Kidney (tissue), 14 donors: ENCODE data around the gene MYCBP2. TPM values are rescaled to one million over a fixed set of nuclear protein-coding genes. Genes with fewer than 3 reads are reported as not detected.
A peak's percentile ranks its signal among the peaks of the same experiment; 100 is the strongest.

ENCODE experiments used
- DNase-seq, 5 donors: peaks; one replicate each; pipeline ENCODE4 v3.0.0-alpha.2; 2013 to 2020
- FAIRE-seq: peaks from 2 replicates; lab custom pipeline; 2012; peaks lifted over from hg19 to GRCh38; lab: Jason Lieb, UNC
- H3K27ac ChIP-seq, 2 donors: one replicate each; pipeline ENCODE4 v1.7.0; 2013; ENCODE audit warnings: low read depth in 2 of 2, low read length in 2 of 2, inconsistent platforms in 1 of 2
- H3K27me3 ChIP-seq: one replicate; pipeline ENCODE4 v1.7.1; 2013; ENCODE audit warnings: low read length, inconsistent platforms; ENCODE audit not compliant: control insufficient read depth, insufficient read depth
- H3K36me3 ChIP-seq, 3 donors: one replicate each; pipeline versions ENCODE4 v1.7.0 to v1.7.1; 2013; ENCODE audit warnings: low read length in 3 of 3, control low read depth in 1 of 3, inconsistent platforms in 1 of 3; ENCODE audit not compliant: insufficient read depth in 3 of 3, control insufficient read depth in 2 of 3
- H3K4me1 ChIP-seq, 3 donors: one replicate each; pipeline versions ENCODE4 v1.7.0 to v1.7.1; 2013; ENCODE audit warnings: low read length in 3 of 3, inconsistent platforms in 1 of 3, low read depth in 1 of 3; ENCODE audit not compliant: control insufficient read depth in 2 of 3, insufficient read depth in 2 of 3
- H3K4me3 ChIP-seq, 3 donors: one replicate each; pipeline versions ENCODE4 v1.7.0 to v1.8.1; 2013; ENCODE audit warnings: low read length in 3 of 3, control low read depth in 1 of 3, inconsistent platforms in 1 of 3
- H3K9ac ChIP-seq, 3 donors: one replicate each; pipeline versions ENCODE4 v1.7.0 to v1.7.1; 2013; ENCODE audit warnings: low read length in 3 of 3, control low read depth in 1 of 3, inconsistent platforms in 1 of 3
- H3K9me3 ChIP-seq, 3 donors: one replicate each; pipeline versions ENCODE4 v1.7.0 to v1.7.1; 2013; ENCODE audit warnings: low read length in 3 of 3, control low read depth in 1 of 3, inconsistent platforms in 1 of 3; ENCODE audit not compliant: control insufficient read depth in 2 of 3, insufficient read depth in 1 of 3
- intact Hi-C: fragments of 100-400 bp; cut with DNase I; formaldehyde crosslinking; loops from one replicate; pipeline ENCODE4 v1.11.1; 2022
- polyA plus RNA-seq: library from polyadenylated mRNA; stranded (reverse); fragments of 350-450 nt; fragmentation: Illumina TruSeq; extraction: RNeasy Lipid Tissue Mini Kit (QIAGEN cat#74804); gene quantifications from one replicate; pipeline ENCODE4 v1.2.3, GENCODE V29; 2014; ENCODE audit warnings: low read depth, low replicate concordance; ENCODE audit not compliant: insufficient read depth
- total RNA-seq: library from RNA; stranded (reverse); fragmentation: NEBNext Ultra II Directional; extraction: Animal tissue kit (Norgen Biotek cat#: 25700); gene quantifications from one replicate; pipeline ENCODE4 v1.2.1, GENCODE V29; 2021
- TF ChIP-seq, protein P1 (sequence below): IDR thresholded peaks from 3 replicates; pipeline ENCODE4 v1.5.1; 2012; ENCODE audit warnings: mild to moderate bottlenecking, moderate library complexity, borderline replicate concordance; ENCODE audit not compliant: insufficient read depth; ENCODE audit errors: extremely low read depth
- donor health status: control.
- donor health status: control.
- donor health status: control.
- donor health status: control.
- donor health status: control.
- donor health status: DM: yes; HTN: yes; CAD: no.
- donor health status: Normal renal cell carcinoma (clear cell type).

The MYCBP2 gene
- total and polyA plus RNA-seq, 2 donors from 2014 or later = 14.5 to 96.4 TPM

DNA sequence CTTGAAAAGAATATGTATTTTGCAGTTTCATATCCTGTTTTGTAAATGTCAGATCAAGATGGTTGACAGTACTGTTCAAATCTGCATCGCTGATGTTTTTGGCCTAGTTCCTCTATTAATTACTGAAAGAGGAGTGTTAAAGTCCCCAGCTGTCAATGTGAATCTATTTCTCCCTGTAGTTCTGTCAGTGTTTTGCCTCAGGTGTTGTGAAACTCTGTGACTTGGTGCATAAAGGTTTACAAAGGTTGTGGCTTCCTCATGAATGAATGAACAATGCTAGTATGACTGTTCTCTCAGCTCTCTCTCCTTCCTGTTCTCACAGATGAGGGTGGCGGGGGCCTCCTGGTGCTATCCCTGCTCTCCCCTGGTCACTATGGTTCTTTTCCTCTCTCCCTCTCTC is 142.4 kb downstream of the MYCBP2 start:
- Histone ChIP-seq H3K9me3 (no peaks in the 10 kb centered on the region), H3K4me1 (no peaks in the 10 kb centered on the region), H3K27me3 (no peaks in the 10 kb centered on the region), H3K36me3 (peaks cover 2 to 19% (median 16%) of the 10 kb centered on the region in 3 donors), H3K9ac (no peak overlapping the region), H3K27ac (no peak overlapping the region), H3K4me3 (no peak overlapping the region)
- FAIRE-seq (no peak), DNase-seq (no peak)
- intact Hi-C loops = no loop called here
- TF ChIP-seq, protein P1, sequence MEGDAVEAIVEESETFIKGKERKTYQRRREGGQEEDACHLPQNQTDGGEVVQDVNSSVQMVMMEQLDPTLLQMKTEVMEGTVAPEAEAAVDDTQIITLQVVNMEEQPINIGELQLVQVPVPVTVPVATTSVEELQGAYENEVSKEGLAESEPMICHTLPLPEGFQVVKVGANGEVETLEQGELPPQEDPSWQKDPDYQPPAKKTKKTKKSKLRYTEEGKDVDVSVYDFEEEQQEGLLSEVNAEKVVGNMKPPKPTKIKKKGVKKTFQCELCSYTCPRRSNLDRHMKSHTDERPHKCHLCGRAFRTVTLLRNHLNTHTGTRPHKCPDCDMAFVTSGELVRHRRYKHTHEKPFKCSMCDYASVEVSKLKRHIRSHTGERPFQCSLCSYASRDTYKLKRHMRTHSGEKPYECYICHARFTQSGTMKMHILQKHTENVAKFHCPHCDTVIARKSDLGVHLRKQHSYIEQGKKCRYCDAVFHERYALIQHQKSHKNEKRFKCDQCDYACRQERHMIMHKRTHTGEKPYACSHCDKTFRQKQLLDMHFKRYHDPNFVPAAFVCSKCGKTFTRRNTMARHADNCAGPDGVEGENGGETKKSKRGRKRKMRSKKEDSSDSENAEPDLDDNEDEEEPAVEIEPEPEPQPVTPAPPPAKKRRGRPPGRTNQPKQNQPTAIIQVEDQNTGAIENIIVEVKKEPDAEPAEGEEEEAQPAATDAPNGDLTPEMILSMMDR = no peak

DNA sequence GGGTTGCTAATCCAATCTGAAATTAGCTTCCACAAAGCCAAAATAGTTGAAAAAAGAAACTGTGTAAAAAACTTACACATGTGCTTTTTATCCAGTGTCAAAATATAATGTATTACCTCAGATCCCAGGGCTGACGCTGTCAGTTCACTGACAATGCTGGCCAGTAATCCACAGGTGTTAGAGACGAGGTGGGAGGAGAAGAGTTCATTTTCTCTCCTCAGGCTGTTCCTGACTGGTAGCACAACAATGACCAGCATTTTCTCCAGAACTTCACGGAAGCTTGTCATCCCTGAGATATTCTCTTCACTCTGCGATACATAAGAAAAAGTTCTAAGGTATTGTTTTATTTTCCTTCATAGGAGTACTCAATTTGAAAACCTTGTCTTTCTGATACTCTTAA is 146.9 kb downstream of the MYCBP2 start:
- Histone ChIP-seq H3K27me3 (no peaks in the 10 kb centered on the region), H3K4me3 (no peak overlapping the region), H3K9me3 (no peaks in the 10 kb centered on the region), H3K27ac (no peak overlapping the region), H3K9ac (no peak overlapping the region), H3K4me1 (no peaks in the 10 kb centered on the region), H3K36me3 (peaks cover under 1 to 21% (median 10%) of the 10 kb centered on the region in 3 donors)
- TF ChIP-seq, protein P1 = no peak
- FAIRE-seq = no peak
- DNase-seq = no peak
- intact Hi-C loops = no loop called here

DNA sequence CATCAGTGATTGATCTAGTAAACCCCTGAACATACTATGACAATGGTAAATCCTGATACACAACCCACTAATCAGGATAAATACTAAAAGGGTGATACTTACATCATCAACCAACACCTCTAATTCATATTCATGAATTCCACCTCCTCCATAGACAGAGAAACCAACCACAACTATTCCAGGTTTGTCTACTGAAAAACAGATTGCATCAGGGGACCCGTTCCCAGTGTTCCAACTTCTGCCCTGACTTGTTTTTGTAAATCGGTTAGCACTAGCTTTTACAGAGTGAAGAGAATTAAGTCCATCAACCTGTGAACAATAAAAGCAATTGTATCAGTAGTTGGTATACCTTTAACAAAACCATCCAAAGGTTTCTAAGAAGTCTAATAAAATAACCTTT is 149.2 kb downstream of the MYCBP2 start:
- Histone ChIP-seq H3K9me3 (no peaks in the 10 kb centered on the region), H3K4me3 (no peak overlapping the region), H3K36me3 (peaks cover 6 to 38% (median 15%) of the 10 kb centered on the region in 3 donors), H3K4me1 (no peaks in the 10 kb centered on the region), H3K9ac (no peak overlapping the region), H3K27ac (no peak overlapping the region), H3K27me3 (no peaks in the 10 kb centered on the region)
- TF ChIP-seq, protein P1 = no peak
- intact Hi-C loops = no loop called here
- FAIRE-seq (no peak), DNase-seq (no peak)

DNA sequence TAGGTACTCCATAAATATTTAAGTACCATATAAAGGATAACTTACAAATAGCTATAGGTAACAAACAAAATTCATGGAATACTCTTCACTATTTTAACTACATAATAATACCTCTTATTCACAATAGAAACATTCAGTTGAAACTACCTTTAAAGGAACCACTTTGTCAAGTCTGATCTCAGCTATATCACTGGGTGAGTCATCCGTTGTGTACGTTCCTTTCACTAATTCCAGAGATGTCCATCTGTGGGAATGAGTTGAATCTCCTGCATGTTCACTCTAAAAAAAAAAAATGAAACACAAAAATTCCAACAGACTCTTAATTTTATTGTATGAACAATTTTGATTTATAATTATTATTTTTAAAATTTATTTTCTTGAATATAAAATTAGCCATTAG is 150.5 kb downstream of the MYCBP2 start:
- FAIRE-seq = peak; percentile 61
- no peak for DNase-seq
- no peak overlapping the region for H3K27ac ChIP-seq
- H3K36me3 ChIP-seq = peaks cover 9 to 43% (median 13%) of the 10 kb centered on the region in 3 donors
- H3K4me3 ChIP-seq = no peak overlapping the region
- no peaks in the 10 kb centered on the region for H3K9me3 ChIP-seq
- intact Hi-C loops = no loop called here
- no peaks in the 10 kb centered on the region for H3K27me3 ChIP-seq
- TF ChIP-seq, protein P1 = no peak
- H3K9ac ChIP-seq = no peak overlapping the region
- H3K4me1 ChIP-seq = no peaks in the 10 kb centered on the region
